ENCODE results near the gene RAMP2.
"Not testable (repeated sequence)": the region's sequence is repeated elsewhere in the genome, so short reads cannot be mapped to it uniquely, and the experiment has no call there.

Gene RAMP2, protein sequence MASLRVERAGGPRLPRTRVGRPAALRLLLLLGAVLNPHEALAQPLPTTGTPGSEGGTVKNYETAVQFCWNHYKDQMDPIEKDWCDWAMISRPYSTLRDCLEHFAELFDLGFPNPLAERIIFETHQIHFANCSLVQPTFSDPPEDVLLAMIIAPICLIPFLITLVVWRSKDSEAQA

DNA sequence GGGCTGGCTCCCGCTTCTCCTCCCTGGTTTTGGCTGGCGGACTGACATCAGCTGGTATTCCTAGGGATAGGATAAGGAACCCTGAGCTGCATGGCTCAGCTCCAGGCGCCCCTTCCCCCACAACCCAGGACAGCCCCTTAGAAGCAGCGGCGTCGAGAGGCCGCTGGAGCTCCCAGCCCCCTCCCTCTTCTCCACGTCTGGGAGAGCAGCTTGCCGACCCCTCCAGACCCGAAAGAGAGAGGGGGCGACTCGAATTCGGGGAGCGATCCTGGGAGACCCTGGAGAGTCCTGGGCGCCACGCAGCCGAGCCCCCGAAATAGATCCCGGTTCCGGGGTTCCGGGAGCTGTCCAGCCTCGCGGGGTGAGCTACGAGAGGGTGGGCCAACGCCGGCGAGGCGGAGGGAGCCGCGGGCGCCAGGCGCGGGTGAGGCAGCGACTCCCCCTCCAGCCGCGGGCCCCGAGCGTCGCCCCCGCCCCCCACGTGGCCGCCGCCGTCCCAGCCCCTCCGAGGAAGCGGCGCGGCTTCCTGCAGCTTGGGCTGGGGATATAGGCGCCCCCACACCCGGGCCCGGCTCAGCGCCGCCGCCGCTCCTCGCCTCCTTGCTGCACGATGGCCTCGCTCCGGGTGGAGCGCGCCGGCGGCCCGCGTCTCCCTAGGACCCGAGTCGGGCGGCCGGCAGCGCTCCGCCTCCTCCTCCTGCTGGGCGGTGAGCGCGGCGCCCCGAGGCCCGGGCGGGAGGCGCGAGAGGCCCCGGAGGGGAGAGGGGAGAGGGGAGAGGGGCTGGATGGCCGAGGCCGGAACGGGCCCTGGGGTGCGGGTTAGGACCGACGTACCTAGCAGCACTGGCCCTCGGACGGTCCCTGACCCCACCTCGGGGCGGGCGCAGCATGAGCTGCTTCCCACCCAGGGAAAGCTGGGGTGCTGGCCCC is at the start of gene RAMP2:
Gene RAMP2, plus strand, starts transcription at position 576 of the 930 bp plus-strand sequence. Its CDS starts 35 bp downstream, at position 611.
- FAIRE-seq, result no peak

DNA sequence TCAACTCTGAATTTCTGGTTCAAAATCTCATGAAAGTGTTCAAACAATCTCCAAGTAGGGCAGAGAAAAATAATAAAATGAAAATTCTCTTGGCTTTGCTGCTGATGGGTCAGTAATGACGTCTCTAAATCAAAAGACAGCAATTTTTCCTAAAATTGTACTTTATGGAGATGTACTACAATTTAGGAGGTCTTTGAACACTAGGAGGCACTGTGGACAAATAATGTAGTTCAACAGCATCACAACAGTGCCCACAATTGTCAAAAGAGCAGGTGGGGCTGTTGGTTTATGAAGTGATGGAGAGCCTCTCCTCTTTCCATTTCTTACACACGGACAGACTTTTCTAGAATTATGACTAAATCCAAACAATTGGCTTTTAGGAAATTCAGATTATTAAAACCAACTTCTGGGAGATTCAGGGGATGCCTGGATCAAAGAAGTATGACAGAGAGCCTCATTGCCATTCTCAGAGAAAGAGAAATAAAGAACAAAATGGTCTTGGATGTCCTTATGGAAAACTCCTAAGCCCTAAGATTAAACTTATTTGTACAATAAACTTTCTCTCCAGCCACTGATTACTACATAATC is 39.9 kb upstream of the RAMP2 start:
- no peak for FAIRE-seq

- FAIRE-seq, result no peak
These were observed 37.4 kb upstream of the RAMP2 start for GRCh38 chr17:42723636-42724035.

GRCh38 chr17:42725143-42725542 is 35.9 kb upstream of the RAMP2 start:
- no peak for FAIRE-seq

GRCh38 chr17:42740699-42741098 is 20.3 kb upstream of the RAMP2 start:
- FAIRE-seq, result no peak

DNA sequence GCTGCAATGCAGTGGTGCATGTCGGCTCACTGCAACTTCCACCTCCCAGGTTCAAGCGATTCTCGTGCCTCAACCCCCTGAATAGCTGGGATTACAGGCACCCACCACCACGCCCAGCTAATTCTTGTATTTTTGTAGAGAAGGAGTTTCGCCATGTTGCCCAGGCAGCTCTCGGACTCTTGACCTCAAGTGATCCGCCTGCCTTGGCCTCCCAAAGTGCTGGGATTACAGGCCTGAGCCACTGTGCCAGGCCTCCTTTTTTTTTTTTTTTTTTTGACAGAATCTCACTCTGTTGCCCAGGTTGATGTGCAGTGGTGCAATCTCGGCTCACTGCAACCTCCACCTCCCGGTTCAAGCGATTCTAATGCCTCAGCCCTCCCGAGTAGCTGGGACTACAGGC is 18.1 kb upstream of the RAMP2 start:
- FAIRE-seq, result not testable (repeated sequence)

- FAIRE-seq, result no peak
These were observed 17.3 kb upstream of the RAMP2 start for GRCh38 chr17:42743595-42744282.

DNA sequence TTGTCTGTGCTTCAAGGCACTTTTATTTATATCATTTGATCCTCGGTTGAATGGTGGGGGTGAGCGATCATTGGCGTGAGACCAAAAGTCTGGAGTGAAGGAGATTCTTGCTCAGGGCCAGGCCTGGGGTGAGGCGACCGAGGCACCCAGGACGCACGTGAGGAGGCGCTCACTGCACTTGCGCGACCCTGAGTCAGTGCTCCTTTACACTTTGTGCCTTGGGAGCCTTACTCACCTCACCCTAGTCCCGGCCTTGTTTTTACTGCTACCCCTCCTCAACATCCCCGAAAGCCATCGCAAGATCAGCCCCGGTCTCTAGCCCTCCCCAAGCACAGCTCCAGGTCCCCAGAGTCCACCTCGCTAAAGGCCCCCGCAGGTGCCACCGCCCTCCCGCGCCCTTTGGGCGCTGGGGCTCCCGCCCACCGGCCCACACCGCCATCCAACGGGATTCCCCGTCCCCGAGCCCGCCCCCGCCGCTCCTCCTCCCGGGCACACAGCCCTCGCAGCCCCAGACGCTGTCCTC is 16.7 kb upstream of the RAMP2 start:
- no peak for FAIRE-seq

DNA sequence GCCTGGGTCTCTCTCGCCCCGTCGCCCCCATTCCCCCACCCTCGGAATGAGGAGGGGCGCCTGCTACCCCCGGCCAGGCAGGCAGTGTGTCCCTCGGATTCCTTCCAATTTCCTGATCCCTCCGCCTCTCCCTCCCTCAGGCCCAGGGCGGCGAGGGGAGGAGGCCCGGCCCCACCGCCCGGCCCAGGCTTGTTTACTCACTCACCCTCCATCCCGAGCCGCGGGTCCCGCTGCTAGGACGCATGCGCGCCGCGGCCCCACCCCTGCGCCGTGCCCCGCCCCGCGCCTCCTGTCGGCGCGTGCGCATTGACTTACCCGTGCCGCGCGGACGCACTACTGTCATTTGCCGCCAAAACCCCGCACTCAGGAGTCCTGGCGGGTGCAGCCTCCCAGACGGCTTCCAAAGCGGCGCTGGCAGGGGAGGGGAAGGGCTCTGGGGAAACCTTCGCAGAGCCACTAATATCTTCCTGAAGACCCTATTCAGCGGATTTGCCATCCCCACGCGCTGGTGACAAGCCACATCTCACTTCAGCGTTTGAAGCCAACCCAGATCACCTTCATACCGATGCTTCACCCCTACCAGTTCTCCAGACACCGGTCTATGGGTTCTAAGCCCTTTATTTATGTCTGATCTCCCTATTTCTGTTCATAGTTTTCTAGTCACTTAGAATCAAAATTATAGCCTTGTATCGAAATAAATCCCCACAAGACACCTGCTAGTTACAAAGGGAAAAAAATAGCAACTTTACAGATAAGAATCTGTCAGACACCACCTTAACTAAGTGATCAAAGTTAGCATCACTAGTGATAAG is 16.0 kb upstream of the RAMP2 start, which contains the start of gene EZH1:
Gene EZH1, minus strand, starts transcription at position 235 of the 812 bp plus-strand sequence. CDS start 16,099 bp downstream, outside the sequence.
- no peak for FAIRE-seq

- no peak for FAIRE-seq
These were observed 12.7 kb upstream of the RAMP2 start for GRCh38 chr17:42748202-42748907.

GRCh38 chr17:42748908-42749798 is 11.9 kb upstream of the RAMP2 start:
- FAIRE-seq, result no peak

DNA sequence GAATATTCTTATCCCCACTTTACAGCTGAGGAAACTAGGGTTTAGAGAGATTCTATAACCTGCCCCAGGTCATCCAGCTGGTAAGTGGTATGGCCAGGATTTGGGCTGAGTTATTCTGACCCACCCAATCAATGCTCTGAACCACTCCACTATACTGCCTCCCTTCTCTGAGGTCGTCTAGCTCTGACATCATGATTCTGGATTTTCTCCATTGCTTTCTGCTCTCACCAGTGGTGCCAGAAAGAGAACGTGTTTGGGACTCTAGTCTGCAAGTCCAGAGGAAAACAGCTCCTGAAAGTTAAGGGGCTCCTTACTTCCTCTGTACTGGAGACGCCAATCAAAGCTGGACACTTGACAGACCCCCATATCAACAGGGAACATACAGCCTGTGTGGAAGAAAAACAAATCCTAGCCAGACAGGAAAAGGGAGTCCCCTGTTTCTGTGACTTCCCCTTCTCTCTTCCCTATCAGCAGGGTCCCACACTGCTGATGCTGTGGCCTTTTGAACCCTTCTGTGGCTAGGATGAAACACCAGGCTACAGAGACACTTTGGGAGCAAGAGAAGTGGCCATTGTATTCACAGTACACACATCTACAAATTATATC is 10.2 kb upstream of the RAMP2 start:
- FAIRE-seq, result no peak

GRCh38 chr17:42751628-42752027 is 9.4 kb upstream of the RAMP2 start:
- no peak for FAIRE-seq

DNA sequence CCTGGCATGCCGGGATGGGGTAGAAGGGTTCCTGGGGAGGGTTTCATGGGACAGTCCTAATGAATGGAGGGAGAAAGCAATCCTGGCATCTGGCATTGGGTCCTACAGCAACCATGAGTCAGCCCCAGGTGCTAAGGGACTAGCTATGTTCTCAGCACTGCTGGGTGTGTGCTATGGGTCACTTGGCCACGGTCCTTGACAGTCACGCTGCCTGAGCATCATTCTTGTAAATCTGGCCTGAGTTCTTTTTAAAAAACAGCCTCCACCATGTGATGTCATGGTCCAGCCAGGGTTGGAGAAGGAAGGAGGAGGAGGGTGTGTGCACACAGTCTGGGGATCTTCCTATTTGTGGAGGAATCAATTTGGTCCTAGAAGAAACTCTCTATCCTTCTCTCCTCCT is 6.2 kb upstream of the RAMP2 start:
- FAIRE-seq, result no peak

- no peak for FAIRE-seq
These were observed 910 bp upstream of the RAMP2 start for GRCh38 chr17:42759982-42760651.

GRCh38 chr17:42761638-42762037 is 611 bp downstream of the RAMP2 start:
- no peak for FAIRE-seq

- no peak for FAIRE-seq
These were observed 5.1 kb downstream of the RAMP2 start for GRCh38 chr17:42766124-42766523.

DNA sequence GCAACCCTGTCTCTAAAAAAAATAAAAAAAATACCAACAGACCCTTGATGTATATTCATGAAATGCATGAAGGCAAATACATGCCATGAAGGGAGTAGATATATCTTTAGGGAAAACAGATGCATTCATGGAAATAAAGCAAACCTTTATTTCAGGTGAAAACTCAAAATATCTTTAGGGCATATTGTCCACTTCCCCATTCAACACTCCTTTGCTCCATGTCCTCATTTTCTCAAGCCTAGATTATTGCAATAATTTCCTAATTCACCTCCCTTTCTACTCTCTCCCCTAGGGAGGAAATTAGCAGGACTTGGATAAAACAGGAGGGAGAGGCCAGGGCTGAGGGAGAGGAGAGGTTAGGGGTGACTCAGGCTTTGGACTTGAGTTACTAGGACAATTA is 6.5 kb downstream of the RAMP2 start:
- no peak for FAIRE-seq

DNA sequence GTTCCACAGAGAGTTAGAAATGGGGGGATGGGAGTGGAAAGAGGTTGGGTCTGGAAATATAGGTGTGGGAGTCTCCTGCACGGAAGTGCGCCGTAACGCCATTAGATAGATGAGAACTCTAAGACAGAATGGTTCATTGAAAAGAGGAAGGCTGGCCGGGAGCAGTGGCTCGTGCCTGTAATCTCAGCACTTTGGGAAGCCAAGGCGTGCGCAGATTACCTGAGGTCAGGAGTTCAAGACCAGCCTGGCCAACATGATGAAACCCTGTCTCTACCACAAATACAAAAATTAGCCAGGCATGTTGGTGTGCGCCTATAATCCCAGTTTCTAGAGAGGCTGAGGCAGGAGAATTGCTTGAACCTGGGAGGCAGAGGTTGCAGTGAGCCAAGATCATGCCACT is 7.0 kb downstream of the RAMP2 start:
- not testable (repeated sequence) for FAIRE-seq

Data from endometrium (tissue), 2 donors.